OCI-LY7 (cell line): ENCODE data around the gene GNPTG.

ENCODE experiments used
- CTCF ChIP-seq: fragments of 200-600 bp; sonication (generic); conservative IDR thresholded peaks from 2 replicates; pipeline ENCODE4 v1.5.1; 2014; ENCODE audit warnings: mild to moderate bottlenecking, antibody characterized with exemption, low read length, moderate library complexity, mixed read lengths
- EZH2phosphoT487 ChIP-seq: fragments of 200-600 bp; sonication (generic); IDR thresholded peaks from 2 replicates; pipeline ENCODE4 v1.6.1; 2018; ENCODE audit warnings: low read depth, borderline replicate concordance, mild to moderate bottlenecking, mixed run types, antibody characterized with exemption, low read length, moderate library complexity, mixed read lengths

GRCh38 chr16:1412847-1413246, 61.1 kb downstream of the GNPTG start:
- TF ChIP-seq CTCF (no peak), EZH2phosphoT487 (no peak)
